H1 (cell line): ENCODE data around the gene CNGB1. TPM values are rescaled to one million over a fixed set of nuclear protein-coding genes. Genes with fewer than 3 reads are reported as not detected.

ENCODE experiments used
- BCL11A ChIP-seq, 2 experiments: IDR thresholded peaks; one replicate each; pipeline ENCODE4 v1.6.1; 2011; ENCODE audit warnings: low read depth in 2 of 2, low read length in 2 of 2, mild to moderate bottlenecking in 2 of 2
- EGR1 ChIP-seq: IDR thresholded peaks from 2 replicates; pipeline ENCODE4 v1.6.1; 2011; ENCODE audit warnings: low read depth, low read length, borderline replicate concordance
- HDAC6 ChIP-seq: IDR thresholded peaks from one replicate; pipeline ENCODE4 v1.7.1; 2012; ENCODE audit warnings: low read depth, mild to moderate bottlenecking, inconsistent platforms, low read length, moderate library complexity
- JUN ChIP-seq: IDR thresholded peaks from 2 replicates; pipeline ENCODE4 v1.6.1; 2011; ENCODE audit warnings: low read depth, mild to moderate bottlenecking, improper control_type of control experiment, low read length
- KDM5A ChIP-seq: fragments of 200-600 bp; IDR thresholded peaks from 2 replicates; pipeline ENCODE4 v1.7.1; 2012; ENCODE audit warnings: mild to moderate bottlenecking, low read length, inconsistent platforms, mixed read lengths
- SRF ChIP-seq: IDR thresholded peaks from 2 replicates; pipeline ENCODE4 v1.6.1; 2011; ENCODE audit warnings: mild to moderate bottlenecking, low read depth, low read length, moderate library complexity
- TBP ChIP-seq: IDR thresholded peaks from 2 replicates; pipeline ENCODE4 v1.6.1; 2011; ENCODE audit warnings: low read depth, low read length, improper control_type of control experiment
- YY1 ChIP-seq: IDR thresholded peaks from 2 replicates; pipeline ENCODE4 v1.6.1; 2011; ENCODE audit warnings: low read depth, mild to moderate bottlenecking, low read length
- polyA plus RNA-seq, 7 experiments: library from polyadenylated mRNA; depleted of rRNA in 3 of 7; stranded (reverse) in 5 of 7; unstranded in 2 of 7; fragments of >200 nt in 5 of 7; fragments of 200-250 nt in 2 of 7; gene quantifications; 1 replicate in 5 of 7; 2 replicates in 1 of 7; 4 replicates in 1 of 7; pipeline versions ENCODE4 v1.2.1 to v1.2.3, GENCODE V29; 2011 to 2013; ENCODE audit warnings: missing spikeins in 2 of 7, mixed read lengths in 2 of 7
- total RNA-seq: library from RNA; stranded (reverse); fragmentation: NEBNext Ultra II Directional; extraction: Animal tissue kit (Norgen Biotek cat#: 25700); gene quantifications from 2 replicates; pipeline ENCODE4 v1.2.1, GENCODE V29; 2021
- TF ChIP-seq, protein P1 (sequence below): fragments of 300-600 bp; sonication (generic); IDR thresholded peaks from 2 replicates; pipeline ENCODE4 v1.7.1; 2012; ENCODE audit warnings: low read length, moderate library complexity, mild to moderate bottlenecking, inconsistent platforms; ENCODE audit not compliant: insufficient replicate concordance
- TF ChIP-seq, protein P2 (sequence below), 3 experiments: IDR thresholded peaks; 1 replicate in 2 of 3; 2 replicates in 1 of 3; pipeline versions ENCODE4 v1.5.1 to v1.6.1; 2011; ENCODE audit warnings: low read length in 3 of 3, mild to moderate bottlenecking in 3 of 3, inconsistent platforms in 2 of 3, low read depth in 1 of 3, moderate library complexity in 1 of 3; ENCODE audit not compliant: insufficient read depth in 1 of 3; ENCODE audit errors: control extremely low read depth in 1 of 3

CNGB1 gene
- total and polyA plus RNA-seq, 2 of the 8 experiments (the other 6 are each of a cell fraction or from before 2014, with no cell fraction given), result not detected

GRCh38 chr16:57981636-57982035 is 10.7 kb upstream of the CNGB1 start (continued):
- TF ChIP-seq, protein P1, sequence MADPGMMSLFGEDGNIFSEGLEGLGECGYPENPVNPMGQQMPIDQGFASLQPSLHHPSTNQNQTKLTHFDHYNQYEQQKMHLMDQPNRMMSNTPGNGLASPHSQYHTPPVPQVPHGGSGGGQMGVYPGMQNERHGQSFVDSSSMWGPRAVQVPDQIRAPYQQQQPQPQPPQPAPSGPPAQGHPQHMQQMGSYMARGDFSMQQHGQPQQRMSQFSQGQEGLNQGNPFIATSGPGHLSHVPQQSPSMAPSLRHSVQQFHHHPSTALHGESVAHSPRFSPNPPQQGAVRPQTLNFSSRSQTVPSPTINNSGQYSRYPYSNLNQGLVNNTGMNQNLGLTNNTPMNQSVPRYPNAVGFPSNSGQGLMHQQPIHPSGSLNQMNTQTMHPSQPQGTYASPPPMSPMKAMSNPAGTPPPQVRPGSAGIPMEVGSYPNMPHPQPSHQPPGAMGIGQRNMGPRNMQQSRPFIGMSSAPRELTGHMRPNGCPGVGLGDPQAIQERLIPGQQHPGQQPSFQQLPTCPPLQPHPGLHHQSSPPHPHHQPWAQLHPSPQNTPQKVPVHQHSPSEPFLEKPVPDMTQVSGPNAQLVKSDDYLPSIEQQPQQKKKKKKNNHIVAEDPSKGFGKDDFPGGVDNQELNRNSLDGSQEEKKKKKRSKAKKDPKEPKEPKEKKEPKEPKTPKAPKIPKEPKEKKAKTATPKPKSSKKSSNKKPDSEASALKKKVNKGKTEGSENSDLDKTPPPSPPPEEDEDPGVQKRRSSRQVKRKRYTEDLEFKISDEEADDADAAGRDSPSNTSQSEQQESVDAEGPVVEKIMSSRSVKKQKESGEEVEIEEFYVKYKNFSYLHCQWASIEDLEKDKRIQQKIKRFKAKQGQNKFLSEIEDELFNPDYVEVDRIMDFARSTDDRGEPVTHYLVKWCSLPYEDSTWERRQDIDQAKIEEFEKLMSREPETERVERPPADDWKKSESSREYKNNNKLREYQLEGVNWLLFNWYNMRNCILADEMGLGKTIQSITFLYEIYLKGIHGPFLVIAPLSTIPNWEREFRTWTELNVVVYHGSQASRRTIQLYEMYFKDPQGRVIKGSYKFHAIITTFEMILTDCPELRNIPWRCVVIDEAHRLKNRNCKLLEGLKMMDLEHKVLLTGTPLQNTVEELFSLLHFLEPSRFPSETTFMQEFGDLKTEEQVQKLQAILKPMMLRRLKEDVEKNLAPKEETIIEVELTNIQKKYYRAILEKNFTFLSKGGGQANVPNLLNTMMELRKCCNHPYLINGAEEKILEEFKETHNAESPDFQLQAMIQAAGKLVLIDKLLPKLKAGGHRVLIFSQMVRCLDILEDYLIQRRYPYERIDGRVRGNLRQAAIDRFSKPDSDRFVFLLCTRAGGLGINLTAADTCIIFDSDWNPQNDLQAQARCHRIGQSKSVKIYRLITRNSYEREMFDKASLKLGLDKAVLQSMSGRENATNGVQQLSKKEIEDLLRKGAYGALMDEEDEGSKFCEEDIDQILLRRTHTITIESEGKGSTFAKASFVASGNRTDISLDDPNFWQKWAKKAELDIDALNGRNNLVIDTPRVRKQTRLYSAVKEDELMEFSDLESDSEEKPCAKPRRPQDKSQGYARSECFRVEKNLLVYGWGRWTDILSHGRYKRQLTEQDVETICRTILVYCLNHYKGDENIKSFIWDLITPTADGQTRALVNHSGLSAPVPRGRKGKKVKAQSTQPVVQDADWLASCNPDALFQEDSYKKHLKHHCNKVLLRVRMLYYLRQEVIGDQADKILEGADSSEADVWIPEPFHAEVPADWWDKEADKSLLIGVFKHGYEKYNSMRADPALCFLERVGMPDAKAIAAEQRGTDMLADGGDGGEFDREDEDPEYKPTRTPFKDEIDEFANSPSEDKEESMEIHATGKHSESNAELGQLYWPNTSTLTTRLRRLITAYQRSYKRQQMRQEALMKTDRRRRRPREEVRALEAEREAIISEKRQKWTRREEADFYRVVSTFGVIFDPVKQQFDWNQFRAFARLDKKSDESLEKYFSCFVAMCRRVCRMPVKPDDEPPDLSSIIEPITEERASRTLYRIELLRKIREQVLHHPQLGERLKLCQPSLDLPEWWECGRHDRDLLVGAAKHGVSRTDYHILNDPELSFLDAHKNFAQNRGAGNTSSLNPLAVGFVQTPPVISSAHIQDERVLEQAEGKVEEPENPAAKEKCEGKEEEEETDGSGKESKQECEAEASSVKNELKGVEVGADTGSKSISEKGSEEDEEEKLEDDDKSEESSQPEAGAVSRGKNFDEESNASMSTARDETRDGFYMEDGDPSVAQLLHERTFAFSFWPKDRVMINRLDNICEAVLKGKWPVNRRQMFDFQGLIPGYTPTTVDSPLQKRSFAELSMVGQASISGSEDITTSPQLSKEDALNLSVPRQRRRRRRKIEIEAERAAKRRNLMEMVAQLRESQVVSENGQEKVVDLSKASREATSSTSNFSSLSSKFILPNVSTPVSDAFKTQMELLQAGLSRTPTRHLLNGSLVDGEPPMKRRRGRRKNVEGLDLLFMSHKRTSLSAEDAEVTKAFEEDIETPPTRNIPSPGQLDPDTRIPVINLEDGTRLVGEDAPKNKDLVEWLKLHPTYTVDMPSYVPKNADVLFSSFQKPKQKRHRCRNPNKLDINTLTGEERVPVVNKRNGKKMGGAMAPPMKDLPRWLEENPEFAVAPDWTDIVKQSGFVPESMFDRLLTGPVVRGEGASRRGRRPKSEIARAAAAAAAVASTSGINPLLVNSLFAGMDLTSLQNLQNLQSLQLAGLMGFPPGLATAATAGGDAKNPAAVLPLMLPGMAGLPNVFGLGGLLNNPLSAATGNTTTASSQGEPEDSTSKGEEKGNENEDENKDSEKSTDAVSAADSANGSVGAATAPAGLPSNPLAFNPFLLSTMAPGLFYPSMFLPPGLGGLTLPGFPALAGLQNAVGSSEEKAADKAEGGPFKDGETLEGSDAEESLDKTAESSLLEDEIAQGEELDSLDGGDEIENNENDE, result no peak
- TF ChIP-seq JUN, result no peak
- TF ChIP-seq SRF, result no peak
- no peak for TF ChIP-seq HDAC6
- TF ChIP-seq YY1, result no peak
- TF ChIP-seq EGR1, result no peak
- TF ChIP-seq TBP, result no peak
- TF ChIP-seq, protein P2, sequence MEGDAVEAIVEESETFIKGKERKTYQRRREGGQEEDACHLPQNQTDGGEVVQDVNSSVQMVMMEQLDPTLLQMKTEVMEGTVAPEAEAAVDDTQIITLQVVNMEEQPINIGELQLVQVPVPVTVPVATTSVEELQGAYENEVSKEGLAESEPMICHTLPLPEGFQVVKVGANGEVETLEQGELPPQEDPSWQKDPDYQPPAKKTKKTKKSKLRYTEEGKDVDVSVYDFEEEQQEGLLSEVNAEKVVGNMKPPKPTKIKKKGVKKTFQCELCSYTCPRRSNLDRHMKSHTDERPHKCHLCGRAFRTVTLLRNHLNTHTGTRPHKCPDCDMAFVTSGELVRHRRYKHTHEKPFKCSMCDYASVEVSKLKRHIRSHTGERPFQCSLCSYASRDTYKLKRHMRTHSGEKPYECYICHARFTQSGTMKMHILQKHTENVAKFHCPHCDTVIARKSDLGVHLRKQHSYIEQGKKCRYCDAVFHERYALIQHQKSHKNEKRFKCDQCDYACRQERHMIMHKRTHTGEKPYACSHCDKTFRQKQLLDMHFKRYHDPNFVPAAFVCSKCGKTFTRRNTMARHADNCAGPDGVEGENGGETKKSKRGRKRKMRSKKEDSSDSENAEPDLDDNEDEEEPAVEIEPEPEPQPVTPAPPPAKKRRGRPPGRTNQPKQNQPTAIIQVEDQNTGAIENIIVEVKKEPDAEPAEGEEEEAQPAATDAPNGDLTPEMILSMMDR (IDR thresholded peaks at IDR 0.05; ENCODE audit: control extremely low read depth in 1 of 3, insufficient read depth in 1 of 3, low read depth in 1 of 3, low read length in 3 of 3), result no peak
- no peak for TF ChIP-seq KDM5A
- no peak for TF ChIP-seq BCL11A (IDR thresholded peaks at IDR 0.05; ENCODE audit: low read depth in 2 of 2, low read length in 2 of 2)
